HEK293 (cell line): Measurements from ENCODE around the gene ABCB4.
A peak's percentile ranks its signal among the peaks of the same experiment; 100 is the strongest.

Experiments
- BCL6B ChIP-seq: fragments of 450-650 bp; formaldehyde crosslinking; IDR thresholded peaks from 2 replicates; pipeline ENCODE4 v1.5.1; 2017; ENCODE audit warnings: missing biosample characterization, missing genetic modification characterization
- GLI4 ChIP-seq: fragments of 450-650 bp; formaldehyde crosslinking; IDR thresholded peaks from 2 replicates; pipeline ENCODE4 v1.5.1; 2016; ENCODE audit warnings: missing biosample characterization, missing genetic modification characterization
- GLIS2 ChIP-seq: fragments of 450-650 bp; formaldehyde crosslinking; IDR thresholded peaks from 2 replicates; pipeline ENCODE4 v1.5.1; 2016; ENCODE audit warnings: missing biosample characterization, missing genetic modification characterization
- KLF16 ChIP-seq: fragments of 450-650 bp; formaldehyde crosslinking; IDR thresholded peaks from 2 replicates; pipeline ENCODE4 v1.5.1; 2017; ENCODE audit warnings: missing biosample characterization, missing genetic modification characterization
- KLF8 ChIP-seq: fragments of 450-650 bp; formaldehyde crosslinking; IDR thresholded peaks from 2 replicates; pipeline ENCODE4 v1.5.1; 2016; ENCODE audit warnings: missing biosample characterization, missing genetic modification characterization
- SP2 ChIP-seq: fragments of 450-650 bp; formaldehyde crosslinking; IDR thresholded peaks from 2 replicates; pipeline ENCODE4 v1.5.1; 2016; ENCODE audit warnings: missing biosample characterization, missing genetic modification characterization
- ZBTB17 ChIP-seq: fragments of 450-650 bp; formaldehyde crosslinking; IDR thresholded peaks from 2 replicates; pipeline ENCODE4 v1.5.1; 2016; ENCODE audit warnings: missing biosample characterization, missing genetic modification characterization
- ZBTB49 ChIP-seq: fragments of 450-650 bp; formaldehyde crosslinking; IDR thresholded peaks from 2 replicates; pipeline ENCODE4 v1.5.1; 2016; ENCODE audit warnings: missing biosample characterization, missing genetic modification characterization, low read depth
- ZNF138 ChIP-seq: fragments of 450-650 bp; formaldehyde crosslinking; IDR thresholded peaks from 2 replicates; pipeline ENCODE4 v1.5.1; 2016; ENCODE audit warnings: missing biosample characterization, missing genetic modification characterization, borderline replicate concordance
- ZNF202 ChIP-seq: fragments of 450-650 bp; formaldehyde crosslinking; IDR thresholded peaks from 2 replicates; pipeline ENCODE4 v1.5.1; 2016; ENCODE audit warnings: missing biosample characterization, missing genetic modification characterization, borderline replicate concordance
- ZNF292 ChIP-seq: fragments of 450-650 bp; formaldehyde crosslinking; IDR thresholded peaks from 2 replicates; pipeline ENCODE4 v1.5.1; 2016; ENCODE audit warnings: low read depth, missing biosample characterization, missing genetic modification characterization, borderline replicate concordance
- ZNF555 ChIP-seq: fragments of 450-650 bp; formaldehyde crosslinking; conservative IDR thresholded peaks from 2 replicates; pipeline ENCODE4 v1.5.1; 2017; ENCODE audit warnings: missing biosample characterization, mild to moderate bottlenecking, missing genetic modification characterization, inconsistent platforms
- ZNF585B ChIP-seq: fragments of 450-650 bp; formaldehyde crosslinking; IDR thresholded peaks from 2 replicates; pipeline ENCODE4 v1.5.1; 2016; ENCODE audit warnings: missing biosample characterization, missing genetic modification characterization
- ZNF600 ChIP-seq: fragments of 450-650 bp; formaldehyde crosslinking; IDR thresholded peaks from 2 replicates; pipeline ENCODE4 v1.5.1; 2016; ENCODE audit warnings: missing biosample characterization, missing genetic modification characterization
- ZNF621 ChIP-seq: fragments of 450-650 bp; formaldehyde crosslinking; IDR thresholded peaks from 2 replicates; pipeline ENCODE4 v1.5.1; 2017; ENCODE audit warnings: missing biosample characterization, missing genetic modification characterization
- ZNF623 ChIP-seq: fragments of 450-650 bp; formaldehyde crosslinking; IDR thresholded peaks from 2 replicates; pipeline ENCODE4 v1.5.1; 2016; ENCODE audit warnings: missing biosample characterization, missing genetic modification characterization
- ZNF629 ChIP-seq: fragments of 450-650 bp; formaldehyde crosslinking; IDR thresholded peaks from 2 replicates; pipeline ENCODE4 v1.5.1; 2017; ENCODE audit warnings: missing biosample characterization, missing genetic modification characterization
- ZNF645 ChIP-seq: fragments of 450-650 bp; formaldehyde crosslinking; IDR thresholded peaks from 2 replicates; pipeline ENCODE4; 2016; ENCODE audit warnings: missing biosample characterization, missing genetic modification characterization
- ZNF707 ChIP-seq: fragments of 450-650 bp; formaldehyde crosslinking; IDR thresholded peaks from 2 replicates; pipeline ENCODE4 v1.5.1; 2016; ENCODE audit warnings: missing biosample characterization, missing genetic modification characterization
- ZNF777 ChIP-seq: fragments of 450-650 bp; formaldehyde crosslinking; IDR thresholded peaks from 2 replicates; pipeline ENCODE4 v1.5.1; 2017; ENCODE audit warnings: missing biosample characterization, missing genetic modification characterization, borderline replicate concordance
- ZNF843 ChIP-seq: fragments of 450-650 bp; formaldehyde crosslinking; IDR thresholded peaks from 2 replicates; pipeline ENCODE4 v1.5.1; 2016; ENCODE audit warnings: missing biosample characterization, missing genetic modification characterization
- ZXDB ChIP-seq: fragments of 450-650 bp; formaldehyde crosslinking; IDR thresholded peaks from 2 replicates; pipeline ENCODE4 v1.5.1; 2016; ENCODE audit warnings: missing biosample characterization, missing genetic modification characterization
- TF ChIP-seq, protein P1 (sequence below): fragments of 450-650 bp; formaldehyde crosslinking; IDR thresholded peaks from 2 replicates; pipeline ENCODE4 v1.5.1; 2016; ENCODE audit warnings: missing biosample characterization, missing genetic modification characterization, borderline replicate concordance
- TF ChIP-seq, protein P2 (sequence below): fragments of 450-650 bp; formaldehyde crosslinking; conservative IDR thresholded peaks from 2 replicates; pipeline ENCODE4 v1.5.1; 2016; ENCODE audit warnings: low read depth, missing biosample characterization, missing genetic modification characterization
- TF ChIP-seq, protein P3 (sequence below): fragments of 450-650 bp; formaldehyde crosslinking; IDR thresholded peaks from 2 replicates; pipeline ENCODE4 v1.5.1; 2017; ENCODE audit warnings: missing biosample characterization, missing genetic modification characterization
- TF ChIP-seq, protein P4 (sequence below): fragments of 450-650 bp; formaldehyde crosslinking; IDR thresholded peaks from 2 replicates; pipeline ENCODE4 v1.5.1; 2016; ENCODE audit warnings: missing biosample characterization, missing genetic modification characterization

The ABCB4 gene

DNA sequence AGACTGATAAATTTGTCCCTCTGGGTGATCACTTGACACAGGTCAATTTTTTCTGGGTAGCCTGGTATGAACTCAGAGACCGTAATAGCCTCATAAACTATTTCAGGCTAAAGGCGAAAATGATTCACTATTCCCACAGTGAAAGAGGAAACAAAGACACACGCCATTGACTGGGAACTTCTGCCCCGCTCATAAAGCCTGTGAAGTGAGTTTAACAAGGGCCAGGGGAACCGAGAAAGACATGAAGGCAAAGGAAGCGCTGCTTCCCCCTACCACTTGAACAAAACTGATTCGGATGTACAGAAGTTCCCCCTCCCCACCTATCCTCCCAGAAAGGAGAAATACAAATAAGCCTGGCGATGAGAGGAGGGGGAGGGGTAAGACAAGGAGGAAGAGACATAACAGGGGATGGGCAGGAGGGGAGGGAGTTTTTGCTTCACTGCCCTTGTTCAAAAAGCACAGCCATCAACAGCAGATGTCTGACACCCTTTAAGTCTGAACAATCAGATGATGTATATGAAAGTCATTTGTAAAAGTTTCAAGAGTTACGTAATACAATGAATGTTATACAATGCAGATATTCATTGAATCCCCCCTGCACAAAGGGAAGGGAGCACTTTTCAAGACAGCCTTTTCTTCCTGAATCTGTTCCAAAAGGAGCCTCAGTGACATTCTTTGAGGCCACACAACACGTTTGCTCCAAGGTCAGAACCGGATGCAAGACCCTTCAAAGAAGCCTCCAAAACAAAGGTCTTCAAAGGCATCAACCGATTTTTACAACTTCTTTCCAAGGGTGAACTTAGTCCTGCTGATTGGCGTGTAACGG, 734 bp downstream of the ABCB4 start (continued):
- TF ChIP-seq BCL6B (tag by site-specific recombination) (no peak), ZNF843 (tag by site-specific recombination) (peak; percentile 45), GLIS2 (tag by site-specific recombination) (no peak), ZNF600 (tag by site-specific recombination) (no peak), ZNF621 (tag by site-specific recombination) (no peak), GLI4 (no peak), ZNF585B (tag by site-specific recombination) (no peak), ZBTB17 (tag by site-specific recombination) (peak; percentile 70; the same call in 1 of the 2 replicates), ZBTB49 (no peak), ZXDB (no peak), ZNF138 (tag by site-specific recombination) (no peak), ZNF555 (tag by site-specific recombination) (no peak), ZNF292 (tag by site-specific recombination) (no peak), ZNF777 (tag by site-specific recombination) (no peak), ZNF202 (no peak), ZNF645 (tag by site-specific recombination) (no peak), ZNF707 (no peak), KLF16 (tag by site-specific recombination) (no peak), KLF8 (tag by site-specific recombination) (no peak), ZNF629 (tag by site-specific recombination) (no peak), ZNF623 (tag by site-specific recombination) (no peak), SP2 (tag by site-specific recombination) (0 out of 2 replicates have a peak, but pooled peaks have one; percentile 8)
- TF ChIP-seq, protein P1, sequence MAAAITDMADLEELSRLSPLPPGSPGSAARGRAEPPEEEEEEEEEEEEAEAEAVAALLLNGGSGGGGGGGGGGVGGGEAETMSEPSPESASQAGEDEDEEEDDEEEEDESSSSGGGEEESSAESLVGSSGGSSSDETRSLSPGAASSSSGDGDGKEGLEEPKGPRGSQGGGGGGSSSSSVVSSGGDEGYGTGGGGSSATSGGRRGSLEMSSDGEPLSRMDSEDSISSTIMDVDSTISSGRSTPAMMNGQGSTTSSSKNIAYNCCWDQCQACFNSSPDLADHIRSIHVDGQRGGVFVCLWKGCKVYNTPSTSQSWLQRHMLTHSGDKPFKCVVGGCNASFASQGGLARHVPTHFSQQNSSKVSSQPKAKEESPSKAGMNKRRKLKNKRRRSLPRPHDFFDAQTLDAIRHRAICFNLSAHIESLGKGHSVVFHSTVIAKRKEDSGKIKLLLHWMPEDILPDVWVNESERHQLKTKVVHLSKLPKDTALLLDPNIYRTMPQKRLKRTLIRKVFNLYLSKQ (tag by site-specific recombination) = no peak
- TF ChIP-seq, protein P2, sequence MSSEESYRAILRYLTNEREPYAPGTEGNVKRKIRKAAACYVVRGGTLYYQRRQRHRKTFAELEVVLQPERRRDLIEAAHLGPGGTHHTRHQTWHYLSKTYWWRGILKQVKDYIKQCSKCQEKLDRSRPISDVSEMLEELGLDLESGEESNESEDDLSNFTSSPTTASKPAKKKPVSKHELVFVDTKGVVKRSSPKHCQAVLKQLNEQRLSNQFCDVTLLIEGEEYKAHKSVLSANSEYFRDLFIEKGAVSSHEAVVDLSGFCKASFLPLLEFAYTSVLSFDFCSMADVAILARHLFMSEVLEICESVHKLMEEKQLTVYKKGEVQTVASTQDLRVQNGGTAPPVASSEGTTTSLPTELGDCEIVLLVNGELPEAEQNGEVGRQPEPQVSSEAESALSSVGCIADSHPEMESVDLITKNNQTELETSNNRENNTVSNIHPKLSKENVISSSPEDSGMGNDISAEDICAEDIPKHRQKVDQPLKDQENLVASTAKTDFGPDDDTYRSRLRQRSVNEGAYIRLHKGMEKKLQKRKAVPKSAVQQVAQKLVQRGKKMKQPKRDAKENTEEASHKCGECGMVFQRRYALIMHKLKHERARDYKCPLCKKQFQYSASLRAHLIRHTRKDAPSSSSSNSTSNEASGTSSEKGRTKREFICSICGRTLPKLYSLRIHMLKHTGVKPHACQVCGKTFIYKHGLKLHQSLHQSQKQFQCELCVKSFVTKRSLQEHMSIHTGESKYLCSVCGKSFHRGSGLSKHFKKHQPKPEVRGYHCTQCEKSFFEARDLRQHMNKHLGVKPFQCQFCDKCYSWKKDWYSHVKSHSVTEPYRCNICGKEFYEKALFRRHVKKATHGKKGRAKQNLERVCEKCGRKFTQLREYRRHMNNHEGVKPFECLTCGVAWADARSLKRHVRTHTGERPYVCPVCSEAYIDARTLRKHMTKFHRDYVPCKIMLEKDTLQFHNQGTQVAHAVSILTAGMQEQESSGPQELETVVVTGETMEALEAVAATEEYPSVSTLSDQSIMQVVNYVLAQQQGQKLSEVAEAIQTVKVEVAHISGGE (tag by site-specific recombination) = no peak
- TF ChIP-seq, protein P3, sequence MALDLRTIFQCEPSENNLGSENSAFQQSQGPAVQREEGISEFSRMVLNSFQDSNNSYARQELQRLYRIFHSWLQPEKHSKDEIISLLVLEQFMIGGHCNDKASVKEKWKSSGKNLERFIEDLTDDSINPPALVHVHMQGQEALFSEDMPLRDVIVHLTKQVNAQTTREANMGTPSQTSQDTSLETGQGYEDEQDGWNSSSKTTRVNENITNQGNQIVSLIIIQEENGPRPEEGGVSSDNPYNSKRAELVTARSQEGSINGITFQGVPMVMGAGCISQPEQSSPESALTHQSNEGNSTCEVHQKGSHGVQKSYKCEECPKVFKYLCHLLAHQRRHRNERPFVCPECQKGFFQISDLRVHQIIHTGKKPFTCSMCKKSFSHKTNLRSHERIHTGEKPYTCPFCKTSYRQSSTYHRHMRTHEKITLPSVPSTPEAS = no peak
- TF ChIP-seq, protein P4, sequence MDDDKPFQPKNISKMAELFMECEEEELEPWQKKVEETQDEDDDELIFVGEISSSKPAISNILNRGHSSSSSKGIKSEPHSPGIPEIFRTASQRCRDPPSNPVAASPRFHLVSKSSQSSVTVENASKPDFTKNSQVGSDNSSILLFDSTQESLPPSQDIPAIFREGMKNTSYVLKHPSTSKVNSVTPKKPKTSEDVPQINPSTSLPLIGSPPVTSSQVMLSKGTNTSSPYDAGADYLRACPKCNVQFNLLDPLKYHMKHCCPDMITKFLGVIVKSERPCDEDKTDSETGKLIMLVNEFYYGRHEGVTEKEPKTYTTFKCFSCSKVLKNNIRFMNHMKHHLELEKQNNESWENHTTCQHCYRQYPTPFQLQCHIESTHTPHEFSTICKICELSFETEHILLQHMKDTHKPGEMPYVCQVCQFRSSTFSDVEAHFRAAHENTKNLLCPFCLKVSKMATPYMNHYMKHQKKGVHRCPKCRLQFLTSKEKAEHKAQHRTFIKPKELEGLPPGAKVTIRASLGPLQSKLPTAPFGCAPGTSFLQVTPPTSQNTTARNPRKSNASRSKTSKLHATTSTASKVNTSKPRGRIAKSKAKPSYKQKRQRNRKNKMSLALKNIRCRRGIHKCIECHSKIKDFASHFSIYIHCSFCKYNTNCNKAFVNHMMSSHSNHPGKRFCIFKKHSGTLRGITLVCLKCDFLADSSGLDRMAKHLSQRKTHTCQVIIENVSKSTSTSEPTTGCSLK = no peak
